OCI-LY7 (cell line): ENCODE data around the gene YBX3. TPM values are rescaled to one million over a fixed set of nuclear protein-coding genes. Genes with fewer than 3 reads are reported as not detected.

Experiments
- BruUV-seq: library from RNA; stranded (reverse); fragments of 400-500 nt; replicated peaks from 2 replicates; lab custom pipeline; 2021; lab: Mats Ljungman, UMichigan
- CTCF ChIA-PET: fragments of 300-600 bp; sonication (Branson Sonifier 250); formaldehyde crosslinking; loops from one replicate; lab custom pipeline; 2022; ENCODE audit warnings: antibody characterized with exemption; ENCODE audit not compliant: unreplicated experiment; lab: Charles Lee
- POLR2A ChIA-PET: fragments of 300-600 bp; sonication (Branson Sonifier 250); formaldehyde crosslinking; loops from one replicate; lab custom pipeline; 2022; ENCODE audit warnings: antibody characterized with exemption; lab: Charles Lee
- DNase-seq: peaks from one replicate; pipeline ENCODE4 v3.0.0-alpha.2; 2015; ENCODE audit warnings: low spot score
- H2AFZ ChIP-seq: fragments of 200-600 bp; sonication (generic), shearing (Covaris generic); 2 replicates; pipeline ENCODE4 v1.6.1; 2014; ENCODE audit warnings: mild to moderate bottlenecking, antibody characterized with exemption, low read length, moderate library complexity
- H3K27ac ChIP-seq: fragments of 200-600 bp; sonication (generic); 2 replicates; pipeline ENCODE4 v1.5.1; 2014; ENCODE audit warnings: mixed run types, low read depth, mild to moderate bottlenecking, moderate library complexity, low read length, inconsistent platforms; ENCODE audit not compliant: poor library complexity, severe bottlenecking
- H3K36me3 ChIP-seq: fragments of 200-600 bp; sonication (generic); 2 replicates; pipeline ENCODE4 v1.6.1; 2014; ENCODE audit warnings: mild to moderate bottlenecking, antibody characterized with exemption, low read length, moderate library complexity, mixed read lengths; ENCODE audit not compliant: insufficient read depth
- H3K4me1 ChIP-seq: fragments of 200-600 bp; sonication (generic); 2 replicates; pipeline ENCODE4 v1.5.1; 2014; ENCODE audit warnings: mild to moderate bottlenecking, low read length; ENCODE audit not compliant: insufficient read depth, poor library complexity, severe bottlenecking
- H3K4me2 ChIP-seq: fragments of 200-600 bp; sonication (generic); 2 replicates; pipeline ENCODE4 v1.6.1; 2014; ENCODE audit warnings: mild to moderate bottlenecking, low read length
- H3K4me3 ChIP-seq: fragments of 200-600 bp; sonication (generic); 2 replicates; pipeline ENCODE4 v1.5.1; 2014; ENCODE audit warnings: mild to moderate bottlenecking, low read depth, low read length; ENCODE audit not compliant: poor library complexity, severe bottlenecking
- H3K79me2 ChIP-seq: fragments of 200-600 bp; sonication (generic); 2 replicates; pipeline ENCODE4 v1.6.1; 2016; ENCODE audit warnings: low read depth, mild to moderate bottlenecking, low read length, moderate library complexity, mixed read lengths; ENCODE audit not compliant: insufficient read depth
- H3K9me2 ChIP-seq: fragments of 200-600 bp; sonication (generic); 2 replicates; pipeline ENCODE4 v1.6.1; 2016; ENCODE audit warnings: mild to moderate bottlenecking, low read length, mixed read lengths; ENCODE audit not compliant: insufficient read depth
- H3K9me3 ChIP-seq: fragments of 200-600 bp; sonication (generic); 2 replicates; pipeline ENCODE4 v1.6.1; 2014; ENCODE audit warnings: mild to moderate bottlenecking, mixed run types, low read length, mixed read lengths
- H4K20me1 ChIP-seq: fragments of 200-600 bp; sonication (generic); 2 replicates; pipeline ENCODE4 v1.6.1; 2014; ENCODE audit warnings: mild to moderate bottlenecking, antibody characterized with exemption, low read length, moderate library complexity, mixed read lengths; ENCODE audit not compliant: insufficient read depth
- CTCF ChIP-seq: fragments of 200-600 bp; sonication (generic); conservative IDR thresholded peaks from 2 replicates; pipeline ENCODE4 v1.5.1; 2014; ENCODE audit warnings: mild to moderate bottlenecking, antibody characterized with exemption, low read length, moderate library complexity, mixed read lengths
- EZH2phosphoT487 ChIP-seq: fragments of 200-600 bp; sonication (generic); IDR thresholded peaks from 2 replicates; pipeline ENCODE4 v1.6.1; 2018; ENCODE audit warnings: low read depth, borderline replicate concordance, mild to moderate bottlenecking, mixed run types, antibody characterized with exemption, low read length, moderate library complexity, mixed read lengths
- intact Hi-C: fragments of 100-400 bp; cut with micrococcal nuclease; formaldehyde crosslinking; loops from one replicate; pipeline ENCODE4 v1.10.0; 2022; ENCODE audit not compliant: unreplicated experiment
- total RNA-seq, 2 experiments: library from RNA; depleted of rRNA in 1 of 2; stranded (reverse); fragments of >200 nt in 1 of 2; shearing (Covaris generic) in 1 of 2; gene quantifications; 2 replicates each; pipeline ENCODE4 v1.2.3, GENCODE V29; 2014 to 2022

Gene YBX3
- total RNA-seq, 2 experiments from 2014 or later: 97.5 to 223 TPM

GRCh38 chr12:10741845-10742244 is 18.7 kb upstream of the YBX3 start:
- DNase-seq: no peak
- no peaks in the 10 kb centered on the region for H4K20me1 ChIP-seq
- no peaks in the 10 kb centered on the region for H3K9me3 ChIP-seq
- H2AFZ ChIP-seq: no peak overlapping the region
- intact Hi-C loops: no loop called here
- no peaks in the 10 kb centered on the region for H3K4me1 ChIP-seq
- no TSS peak for BruUV-seq
- H3K4me3 ChIP-seq: no peak overlapping the region
- no peaks in the 10 kb centered on the region for H3K36me3 ChIP-seq
- no peak for TF ChIP-seq CTCF
- TF ChIP-seq EZH2phosphoT487: no peak
- ChIA-PET CTCF (no interaction called here), POLR2A (interaction anchor here (0.9 kb wide), 1 partner anchor 1259 kb away, joined by 3 read pairs; no protein-coding TSS in a partner anchor)
- H3K9me2 ChIP-seq: no peaks in the 10 kb centered on the region
- no peak overlapping the region for H3K27ac ChIP-seq
- H3K4me2 ChIP-seq: no peak overlapping the region
- no peaks in the 10 kb centered on the region for H3K79me2 ChIP-seq

GRCh38 chr12:10740182-10740581 is 17.1 kb upstream of the YBX3 start:
- TF ChIP-seq EZH2phosphoT487 (no peak), CTCF (no peak)
- ChIA-PET POLR2A (no interaction called here), CTCF (no interaction called here)
- H3K4me2 ChIP-seq: no peak overlapping the region
- intact Hi-C loops: no loop called here
- H3K36me3 ChIP-seq: no peaks in the 10 kb centered on the region
- BruUV-seq: no TSS peak
- no peaks in the 10 kb centered on the region for H3K4me1 ChIP-seq
- no peak overlapping the region for H3K4me3 ChIP-seq
- H4K20me1 ChIP-seq: no peaks in the 10 kb centered on the region
- no peak overlapping the region for H3K27ac ChIP-seq
- no peak overlapping the region for H2AFZ ChIP-seq
- no peaks in the 10 kb centered on the region for H3K79me2 ChIP-seq
- no peaks in the 10 kb centered on the region for H3K9me2 ChIP-seq
- DNase-seq: no peak
- H3K9me3 ChIP-seq: no peaks in the 10 kb centered on the region

- POLR2A ChIA-PET: interaction anchor here (0.7 kb wide), 1 partner anchor 10 kb away, joined by 3 read pairs; no protein-coding TSS in a partner anchor
Measured at GRCh38 chr12:10739157-10740118, 16.3 kb upstream of the YBX3 start.

More at GRCh38 chr12:10739157-10740118, 16.3 kb upstream of the YBX3 start:
- no peak for DNase-seq
- no peaks in the 10 kb centered on the region for H4K20me1 ChIP-seq
- no peak overlapping the region for H3K4me2 ChIP-seq
- H3K9me2 ChIP-seq: no peaks in the 10 kb centered on the region
- no peak overlapping the region for H2AFZ ChIP-seq
- H3K36me3 ChIP-seq: no peaks in the 10 kb centered on the region
- H3K4me1 ChIP-seq: no peaks in the 10 kb centered on the region
- BruUV-seq: no TSS peak
- TF ChIP-seq EZH2phosphoT487: no peak
- no peak for TF ChIP-seq CTCF
- intact Hi-C loops: no loop called here
- CTCF ChIA-PET: no interaction called here
- no peaks in the 10 kb centered on the region for H3K9me3 ChIP-seq
- H3K4me3 ChIP-seq: no peak overlapping the region
- H3K27ac ChIP-seq: no peak overlapping the region
- no peaks in the 10 kb centered on the region for H3K79me2 ChIP-seq
